DMS 273 treated with DMSO at 0.1 percent for 48 hours (cell line): ENCODE results near the gene SPATS1.
"Not testable (repeated sequence)": the region's sequence is repeated elsewhere in the genome, so short reads cannot be mapped to it uniquely, and the experiment has no call there.

Experiments
- DNase-seq: peaks from one replicate; lab custom pipeline; 2025; lab: John Stamatoyannopoulos, UW

Gene SPATS1

GRCh38 chr6:44311304-44311703 is 31.1 kb upstream of the SPATS1 start:
- DNase-seq = no peak

DNA sequence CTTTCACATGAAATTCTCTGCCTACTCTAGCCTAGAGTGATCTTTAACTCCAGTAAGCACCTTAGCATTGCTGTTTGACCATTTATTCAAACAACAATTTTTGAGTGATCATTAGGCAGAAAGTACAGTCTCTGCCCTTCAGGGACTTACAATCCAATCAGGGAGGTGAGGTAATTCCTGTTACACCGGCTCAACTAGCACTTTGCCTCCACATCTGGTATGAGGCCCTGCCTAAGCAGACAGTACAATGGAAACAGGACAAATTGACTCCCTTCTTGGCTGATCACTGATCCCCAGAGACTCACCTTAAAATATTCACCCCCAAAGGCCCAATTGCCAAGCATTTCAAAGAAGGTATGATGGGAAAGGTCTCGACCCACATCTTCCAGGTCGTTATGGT is 30.7 kb upstream of the SPATS1 start:
- no peak for DNase-seq

- peak; percentile 62 for DNase-seq
Measured at GRCh38 chr6:44312901-44313788, 29.3 kb upstream of the SPATS1 start, which contains the start of gene AARS2. Gene AARS2 (minus strand): TSS chr6:44313347. CDS start chr6:44313323, 24 bp downstream.

DNA sequence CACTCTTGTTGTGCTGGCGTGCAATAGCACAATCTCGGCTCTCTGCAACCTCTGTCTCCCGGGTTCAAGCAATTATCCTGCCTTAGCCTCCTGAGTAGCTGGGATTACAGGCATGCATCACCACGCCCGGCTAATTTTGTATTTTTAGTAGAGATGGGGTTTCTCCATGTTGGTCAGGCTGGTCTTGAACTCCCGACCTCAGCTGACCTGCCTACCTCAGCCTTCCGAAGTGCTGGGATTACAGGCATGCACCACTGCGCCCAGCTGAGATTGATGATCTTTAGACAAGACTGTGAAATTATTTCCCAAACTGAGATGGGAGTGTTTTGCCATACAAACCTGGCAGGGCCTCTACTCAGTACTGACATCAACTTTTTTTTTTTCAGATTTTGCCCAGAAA is 27.8 kb upstream of the SPATS1 start:
- DNase-seq = not testable (repeated sequence)

GRCh38 chr6:44315516-44315915 is 26.9 kb upstream of the SPATS1 start:
- no peak for DNase-seq

DNA sequence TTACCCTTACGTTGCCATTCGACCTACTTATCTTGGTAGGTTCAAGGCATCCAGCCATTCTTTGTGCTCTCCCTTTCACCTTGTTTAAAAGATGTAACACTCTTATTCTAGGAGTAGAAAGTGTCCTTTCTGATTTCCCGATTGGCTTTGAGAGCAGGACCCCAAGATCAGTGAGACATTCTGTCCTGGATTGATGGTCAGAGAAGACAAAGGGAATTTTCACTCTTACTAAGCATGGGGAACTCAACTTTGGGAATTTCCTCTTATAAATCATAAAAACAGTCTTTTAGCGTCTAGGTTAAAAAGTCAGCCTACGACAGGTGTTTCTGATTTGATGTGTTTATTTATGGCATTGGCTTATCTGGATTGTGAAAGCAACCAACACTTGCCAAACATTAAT is 26.5 kb upstream of the SPATS1 start:
- DNase-seq = no peak

DNA sequence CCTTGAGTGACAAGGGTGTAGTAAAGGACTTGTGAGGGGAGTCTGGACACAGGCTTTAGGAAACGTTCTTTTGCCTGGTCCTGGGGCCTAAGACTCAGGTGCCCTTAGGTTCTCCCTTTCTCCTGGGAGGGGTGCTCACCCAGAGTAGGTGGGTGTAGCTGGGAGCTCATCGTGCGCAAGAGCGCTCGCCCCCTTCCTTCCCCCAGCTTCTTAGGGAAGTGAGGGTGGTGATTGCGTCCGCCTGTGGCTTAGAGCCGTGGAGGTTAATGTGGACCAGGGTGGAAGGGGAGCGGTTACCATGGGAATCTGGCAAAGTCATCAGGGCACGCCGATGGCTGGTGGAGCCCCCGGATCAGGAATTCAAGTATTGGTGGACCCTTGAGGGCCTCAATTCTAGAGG is 26.0 kb upstream of the SPATS1 start:
- no peak for DNase-seq

- DNase-seq = not testable (repeated sequence)
Measured at GRCh38 chr6:44317136-44317631, 25.3 kb upstream of the SPATS1 start.

GRCh38 chr6:44321210-44321609 is 21.2 kb upstream of the SPATS1 start:
- DNase-seq = no peak

DNA sequence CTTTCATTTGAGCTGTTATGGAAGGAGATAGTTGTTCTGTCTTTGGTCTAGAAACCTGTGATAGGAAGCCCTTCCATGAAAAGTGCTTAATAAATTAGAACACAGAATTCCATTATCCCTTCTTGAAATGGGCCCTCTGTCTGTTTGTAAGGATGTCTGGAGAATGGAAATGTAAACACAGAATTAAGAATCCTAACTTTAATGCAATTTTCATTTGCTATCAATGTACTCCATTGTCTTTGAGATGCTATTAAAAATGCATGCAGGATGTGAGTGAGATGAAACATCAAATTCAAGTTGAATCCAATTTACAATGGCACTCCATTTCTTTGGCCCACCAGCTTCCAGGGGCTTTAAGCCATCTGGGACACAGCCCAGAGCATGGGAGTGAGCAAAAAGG is 15.4 kb upstream of the SPATS1 start:
- DNase-seq = no peak

DNA sequence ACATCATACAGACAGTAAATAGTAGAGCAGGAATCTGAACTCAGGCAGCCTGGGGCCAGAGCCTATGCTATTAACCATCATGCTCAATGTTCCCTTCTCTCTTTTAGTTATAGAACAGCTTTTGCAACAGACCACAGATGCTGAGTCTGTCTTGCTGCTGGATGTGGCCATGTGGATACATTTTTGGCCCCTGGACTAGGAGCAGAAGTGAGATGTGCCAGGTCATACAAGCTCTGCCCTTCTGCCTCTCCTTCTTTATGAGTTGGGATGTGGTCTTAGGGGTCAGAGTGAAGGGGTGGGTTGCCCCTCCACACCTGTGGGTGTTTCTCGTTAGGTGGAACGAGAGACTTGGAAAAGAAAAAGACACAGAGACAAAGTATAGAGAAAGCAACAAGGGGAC is 14.7 kb upstream of the SPATS1 start:
- DNase-seq = no peak

DNA sequence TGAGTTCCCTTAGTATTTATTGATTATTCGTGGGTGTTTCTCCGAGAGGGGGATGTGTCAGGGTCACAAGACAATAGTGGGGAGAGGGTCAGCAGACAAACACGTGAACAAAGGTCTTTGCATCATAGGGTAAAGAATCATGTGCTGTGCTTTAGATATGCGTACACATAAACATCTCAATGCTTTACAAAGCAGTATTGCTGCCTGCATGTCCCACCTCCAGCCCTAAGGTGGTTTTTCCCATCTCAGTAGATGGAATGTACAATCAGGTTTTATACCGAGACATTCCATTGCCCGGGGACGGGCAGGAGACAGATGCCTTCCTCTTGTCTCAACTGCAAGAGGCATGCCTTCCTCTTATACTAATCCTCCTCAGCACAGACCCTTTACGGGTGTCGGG is 14.2 kb upstream of the SPATS1 start:
- DNase-seq = not testable (repeated sequence)

DNA sequence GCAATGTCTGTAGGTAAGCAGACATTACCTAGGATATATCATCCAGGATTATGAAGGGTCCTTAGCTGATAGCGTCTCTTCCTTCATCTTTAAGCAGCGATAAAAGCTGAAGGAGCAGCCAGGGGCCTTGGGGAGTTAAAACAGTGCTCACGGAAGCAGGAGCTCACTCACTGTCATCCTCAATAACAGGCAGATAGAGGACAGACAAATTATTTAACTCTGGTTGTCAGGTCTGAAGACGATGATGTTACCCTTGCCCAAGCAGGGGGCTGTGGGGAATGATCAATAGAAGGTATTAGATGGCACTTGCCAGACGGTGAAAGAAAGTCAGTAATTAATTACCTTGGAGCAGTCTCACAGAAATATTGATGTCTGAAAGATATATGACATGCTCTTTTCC is 12.6 kb upstream of the SPATS1 start:
- no peak for DNase-seq

GRCh38 chr6:44332585-44332984 is 9.9 kb upstream of the SPATS1 start:
- DNase-seq = no peak

DNA sequence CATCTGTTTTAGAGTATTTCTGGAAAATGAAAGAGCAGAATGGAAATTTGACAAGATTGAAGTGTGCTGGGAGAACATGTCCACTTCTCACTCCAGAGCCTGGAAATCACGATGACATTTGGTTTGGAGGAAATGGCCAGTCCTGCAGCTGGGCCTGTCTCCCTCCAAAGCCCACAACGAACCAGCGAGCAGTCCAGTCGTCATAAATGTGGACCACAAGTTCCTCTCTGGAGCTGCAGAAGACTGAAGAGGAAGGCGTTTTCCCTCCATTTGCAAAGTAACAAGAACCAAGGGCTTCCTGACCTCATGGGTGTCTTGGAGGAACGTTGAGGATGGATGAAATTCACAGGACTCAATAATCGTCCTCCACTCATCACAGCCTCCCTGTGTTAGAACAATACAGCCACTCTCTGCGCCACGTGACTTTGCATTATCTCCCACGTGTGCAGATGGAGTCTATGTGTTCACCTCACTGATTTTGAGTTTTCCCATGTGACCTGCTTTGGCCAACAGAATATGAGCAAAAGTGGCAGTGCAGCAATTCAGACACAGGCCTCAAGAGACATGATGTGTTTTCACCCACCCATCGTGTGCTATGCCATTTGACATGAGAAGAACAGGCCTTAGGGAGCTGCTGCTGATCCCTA is 9.1 kb upstream of the SPATS1 start:
- DNase-seq = no peak

GRCh38 chr6:44333942-44334341 is 8.5 kb upstream of the SPATS1 start:
- no peak for DNase-seq

DNA sequence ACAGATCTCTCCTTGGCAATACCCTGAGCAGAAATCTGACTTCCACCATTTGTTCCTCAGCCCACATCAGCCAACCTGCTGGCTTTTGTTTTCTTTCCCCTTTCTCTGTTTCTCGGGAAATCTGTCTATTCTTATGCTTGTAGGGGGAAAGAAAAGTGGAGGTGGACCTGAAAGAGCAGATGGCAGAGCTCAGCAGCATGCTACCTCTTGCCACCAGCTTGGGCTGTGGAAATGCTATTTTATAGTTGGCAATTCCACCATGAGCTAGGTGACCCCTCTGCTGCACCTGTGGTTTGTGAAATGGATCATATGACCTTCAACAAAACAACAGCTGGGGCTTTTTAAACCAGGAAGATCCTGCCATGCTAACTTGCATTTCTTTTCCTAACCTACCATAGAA is 6.8 kb upstream of the SPATS1 start:
- DNase-seq = no peak

DNA sequence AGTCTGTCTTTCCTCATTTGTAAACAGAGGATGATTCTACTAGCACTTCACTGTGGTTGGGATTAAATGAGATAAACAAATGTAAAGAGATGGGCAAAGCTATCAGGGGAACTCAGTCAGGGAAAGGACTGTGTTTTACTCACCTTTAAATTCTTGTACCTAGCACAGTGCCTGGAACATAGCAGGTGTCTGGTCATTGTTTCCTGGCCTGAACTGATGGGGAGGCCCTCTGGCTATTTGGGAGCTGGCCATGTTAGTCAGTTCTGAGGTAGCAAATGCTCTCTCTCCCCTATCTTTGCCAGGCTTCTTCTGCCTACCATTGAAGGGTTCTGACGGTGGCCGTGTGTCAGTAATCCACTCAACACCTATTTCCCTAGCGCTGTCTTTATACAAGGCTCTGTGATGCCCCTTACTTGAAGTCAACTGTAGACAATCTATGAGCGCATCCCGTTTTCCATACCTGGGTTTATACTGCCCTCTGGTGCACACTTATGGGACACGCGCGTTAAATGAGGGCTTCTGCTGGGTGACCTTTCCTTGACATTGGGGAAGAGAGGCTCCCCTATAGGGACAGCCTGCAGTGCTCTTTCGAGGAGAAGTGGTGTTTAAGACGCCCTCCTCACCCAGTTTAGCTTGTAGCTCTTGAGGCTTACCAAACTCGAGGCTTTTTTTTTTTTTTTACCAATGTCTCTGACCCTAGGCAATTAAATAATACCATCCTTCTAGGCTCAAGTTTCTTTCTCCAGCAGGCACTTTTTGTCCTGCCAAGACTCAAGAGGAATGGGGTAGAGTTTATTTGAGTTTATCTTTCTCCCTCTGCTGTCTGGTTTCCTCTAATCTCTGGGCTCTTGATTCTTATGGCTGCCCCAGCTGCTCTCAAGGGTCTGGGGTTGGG is 4.0 kb upstream of the SPATS1 start:
- DNase-seq = peak; percentile 15

- DNase-seq = no peak
Measured at GRCh38 chr6:44339301-44339700, 3.1 kb upstream of the SPATS1 start.

DNA sequence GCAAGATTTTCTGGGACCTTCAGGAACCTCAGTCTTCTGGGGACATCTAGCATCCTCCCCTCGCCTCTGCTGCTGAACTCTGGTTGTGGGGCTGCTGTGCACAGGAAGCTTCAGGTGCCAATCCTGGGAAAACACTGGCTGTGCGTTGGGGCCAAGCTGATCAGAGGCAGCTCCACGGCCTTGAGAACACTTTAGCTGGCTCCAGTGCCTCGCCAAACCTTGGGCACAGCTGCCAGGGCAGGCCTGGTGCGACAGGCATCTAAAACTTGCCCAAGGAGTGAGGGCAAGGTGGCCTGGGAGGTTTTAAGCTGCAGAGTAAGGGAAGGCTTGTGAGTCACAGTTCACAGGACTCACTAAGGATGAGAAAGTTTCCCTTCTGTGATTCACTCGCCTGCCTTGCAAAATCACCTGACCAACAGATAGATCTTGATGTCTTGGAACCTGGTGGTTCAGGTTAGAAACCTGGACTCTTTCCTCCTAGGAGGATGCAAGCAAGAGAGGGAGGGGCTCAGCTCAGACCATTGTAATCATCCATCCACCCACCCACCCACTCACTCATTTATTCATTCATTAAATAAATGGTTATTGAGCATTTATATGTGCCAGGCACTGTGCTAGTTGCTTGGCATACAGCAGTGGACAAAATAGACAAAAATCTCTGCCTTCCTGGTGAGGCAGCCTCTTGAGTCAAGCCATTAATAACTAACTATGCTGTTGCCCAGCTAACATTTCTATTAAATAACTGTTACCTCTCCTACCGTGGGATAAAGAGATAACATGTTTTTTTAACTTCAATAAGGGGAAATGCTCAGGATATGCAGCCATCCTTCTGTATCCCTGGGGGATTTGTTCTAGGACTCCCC is 2.5 kb upstream of the SPATS1 start:
- no peak for DNase-seq
